Parathyroid adenoma (tissue), 2 donors: ENCODE measurements around the gene KRTAP13-3.

Source experiments
- H2AFZ ChIP-seq: fragments of 300-600 bp; sonication (generic); one replicate; pipeline ENCODE4 v1.7.0; 2017; ENCODE audit warnings: antibody characterized with exemption, mild to moderate bottlenecking
- H3K27ac ChIP-seq: fragments of 300-600 bp; sonication (generic); one replicate; pipeline ENCODE4 v1.7.0; 2017
- H3K27me3 ChIP-seq: fragments of 300-600 bp; sonication (generic); one replicate; pipeline ENCODE4 v1.7.0; 2017; ENCODE audit warnings: low read length; ENCODE audit not compliant: control insufficient read depth, insufficient read depth
- H3K36me3 ChIP-seq: fragments of 300-600 bp; sonication (generic); one replicate; pipeline ENCODE4 v1.7.0; 2017; ENCODE audit warnings: low read length; ENCODE audit not compliant: control insufficient read depth, insufficient read depth
- H3K4me1 ChIP-seq: fragments of 300-600 bp; sonication (generic); one replicate; pipeline ENCODE4 v1.7.0; 2017; ENCODE audit warnings: control low read depth
- H3K4me2 ChIP-seq: fragments of 300-600 bp; sonication (generic); one replicate; pipeline ENCODE4 v1.7.0; 2017; ENCODE audit warnings: low read length
- H3K4me3 ChIP-seq: fragments of 300-600 bp; sonication (generic); one replicate; pipeline ENCODE4 v1.7.0; 2017; ENCODE audit warnings: low read depth, low read length
- H3K79me2 ChIP-seq: fragments of 300-600 bp; sonication (generic); one replicate; pipeline ENCODE4 v1.7.0; 2017; ENCODE audit warnings: control low read depth
- H3K9ac ChIP-seq: fragments of 300-600 bp; sonication (generic); one replicate; pipeline ENCODE4 v1.7.0; 2017; ENCODE audit warnings: mild to moderate bottlenecking
- H3K9me3 ChIP-seq: fragments of 300-600 bp; sonication (generic); one replicate; pipeline ENCODE4 v1.7.0; 2017; ENCODE audit warnings: low read length; ENCODE audit not compliant: control insufficient read depth
- TF ChIP-seq, protein P1 (sequence below): fragments of 300-600 bp; sonication (generic); IDR thresholded peaks from one replicate; pipeline ENCODE4 v1.7.0; 2017; ENCODE audit warnings: antibody characterized with exemption, mild to moderate bottlenecking
- donor health status: primary hyperparathyroidism.

The KRTAP13-3 gene

DNA sequence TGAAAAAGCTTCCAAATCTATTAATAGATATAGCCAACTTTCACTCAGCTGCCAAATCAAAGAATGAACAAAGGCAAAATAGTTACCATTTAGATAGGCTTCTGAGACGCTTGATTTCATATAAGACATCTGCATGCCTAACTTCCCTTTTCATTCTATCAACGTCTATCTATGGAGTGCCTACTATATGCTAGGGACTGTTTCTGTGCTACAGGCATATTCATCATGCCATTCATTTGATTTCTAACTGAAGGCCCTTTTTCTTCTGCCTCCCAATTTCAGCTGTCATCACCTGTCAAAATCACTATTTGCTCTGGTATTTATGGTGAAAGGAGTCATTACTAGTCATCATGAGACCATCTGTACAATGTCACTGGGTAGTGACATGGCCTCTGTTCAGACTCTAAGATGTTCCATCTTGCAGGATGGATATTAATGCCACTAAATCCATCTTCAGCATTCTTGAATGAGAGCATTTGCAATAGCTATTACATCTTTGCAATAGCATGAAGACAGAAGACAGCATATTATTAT lies 34.2 kb downstream of the KRTAP13-3 start:
- Histone ChIP-seq H3K27ac (no peak overlapping the region), H3K36me3 (no peaks in the 10 kb centered on the region), H3K27me3 (no peaks in the 10 kb centered on the region), H3K9ac (no peak overlapping the region), H3K9me3 (no peaks in the 10 kb centered on the region), H3K4me2 (no peak overlapping the region), H3K79me2 (no peaks in the 10 kb centered on the region), H2AFZ (no peak overlapping the region), H3K4me1 (no peaks in the 10 kb centered on the region), H3K4me3 (no peak overlapping the region)
- TF ChIP-seq, protein P1, sequence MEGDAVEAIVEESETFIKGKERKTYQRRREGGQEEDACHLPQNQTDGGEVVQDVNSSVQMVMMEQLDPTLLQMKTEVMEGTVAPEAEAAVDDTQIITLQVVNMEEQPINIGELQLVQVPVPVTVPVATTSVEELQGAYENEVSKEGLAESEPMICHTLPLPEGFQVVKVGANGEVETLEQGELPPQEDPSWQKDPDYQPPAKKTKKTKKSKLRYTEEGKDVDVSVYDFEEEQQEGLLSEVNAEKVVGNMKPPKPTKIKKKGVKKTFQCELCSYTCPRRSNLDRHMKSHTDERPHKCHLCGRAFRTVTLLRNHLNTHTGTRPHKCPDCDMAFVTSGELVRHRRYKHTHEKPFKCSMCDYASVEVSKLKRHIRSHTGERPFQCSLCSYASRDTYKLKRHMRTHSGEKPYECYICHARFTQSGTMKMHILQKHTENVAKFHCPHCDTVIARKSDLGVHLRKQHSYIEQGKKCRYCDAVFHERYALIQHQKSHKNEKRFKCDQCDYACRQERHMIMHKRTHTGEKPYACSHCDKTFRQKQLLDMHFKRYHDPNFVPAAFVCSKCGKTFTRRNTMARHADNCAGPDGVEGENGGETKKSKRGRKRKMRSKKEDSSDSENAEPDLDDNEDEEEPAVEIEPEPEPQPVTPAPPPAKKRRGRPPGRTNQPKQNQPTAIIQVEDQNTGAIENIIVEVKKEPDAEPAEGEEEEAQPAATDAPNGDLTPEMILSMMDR = no peak

DNA sequence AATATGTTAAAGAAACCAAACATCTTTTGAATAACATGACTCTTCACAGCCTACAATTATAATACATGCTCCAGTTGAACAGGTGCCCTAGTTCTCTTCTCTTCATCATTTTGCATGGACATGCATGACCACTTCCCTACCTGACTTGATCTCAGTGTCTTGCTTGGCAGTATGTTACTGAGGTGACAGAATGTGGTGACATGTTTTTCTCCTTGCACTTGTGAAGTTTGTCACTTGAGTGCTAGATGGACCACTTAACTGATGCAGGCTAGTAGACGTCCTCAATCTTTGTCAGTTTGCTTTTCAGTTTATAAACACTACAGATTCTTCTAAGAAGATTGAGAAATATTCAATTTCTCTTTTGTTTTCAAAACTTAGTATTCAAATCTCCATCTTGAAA lies 43.5 kb downstream of the KRTAP13-3 start:
- Histone ChIP-seq H3K4me3 (no peak overlapping the region), H3K36me3 (no peaks in the 10 kb centered on the region), H3K4me2 (no peak overlapping the region), H3K9ac (no peak overlapping the region), H2AFZ (no peak overlapping the region), H3K4me1 (no peaks in the 10 kb centered on the region), H3K27ac (no peak overlapping the region), H3K79me2 (no peaks in the 10 kb centered on the region), H3K27me3 (no peaks in the 10 kb centered on the region), H3K9me3 (no peaks in the 10 kb centered on the region)
- TF ChIP-seq, protein P1 = no peak
